K562 (cell line): ENCODE data around the gene SCFD2. TPM values are rescaled to one million over a fixed set of nuclear protein-coding genes. Genes with fewer than 3 reads are reported as not detected.

Experiments used
- ATAC-seq: fragments of 200-7000 bp; cut with Tn5 transposase; 3 replicates; pipeline ENCODE4 v1.9.1; 2020; ENCODE audit warnings: moderate library complexity
- BruUV-seq: library from RNA; stranded (reverse); fragments of 400-500 nt; replicated peaks from 2 replicates; lab custom pipeline; 2021; lab: Mats Ljungman, UMichigan
- CTCF ChIA-PET: fragments of 300-600 bp; formaldehyde crosslinking; extraction: SDS; loops from one replicate; lab custom pipeline; 2021; ENCODE audit warnings: low intra/inter-chr PET ratio; lab: Yijun Ruan, JAX
- POLR2A ChIA-PET: fragments of 300-600, 350-650 bp; sonication (Branson Sonifier 250); formaldehyde crosslinking; extraction: SDS; loops from one replicate; lab custom pipeline; 2021; ENCODE audit warnings: antibody characterized with exemption, inconsistent platforms; lab: Yijun Ruan, JAX
- DNase-seq, 4 experiments: peaks; one replicate each; pipeline versions ENCODE4 v3.0.0 to v3.0.0-alpha.2; 2011 to 2018; ENCODE audit warnings: low spot score in 3 of 4, mixed read lengths in 3 of 4; ENCODE audit errors: extremely low read depth in 1 of 4
- FAIRE-seq: peaks from 2 replicates; lab custom pipeline; 2011; peaks lifted over from hg19 to GRCh38; lab: Jason Lieb, UNC
- H2AFZ ChIP-seq: 2 replicates; pipeline ENCODE4 v1.6.0; 2011; ENCODE audit warnings: low read depth, low read length, control low read depth, inconsistent platforms
- H3K27ac ChIP-seq: fragments of 200-600 bp; 3 replicates; pipeline ENCODE4 v1.8.0; 2011; ENCODE audit warnings: low read depth, mild to moderate bottlenecking, control low read depth, inconsistent platforms, low read length, moderate library complexity, mixed read lengths; ENCODE audit errors: extremely low read depth
- H3K27me3 ChIP-seq, 2 experiments: fragments of 300-600 bp in 1 of 2; 2 replicates in 1 of 2; 3 replicates in 1 of 2; pipeline versions ENCODE4 v1.6.0 to v1.8.0; 2011; ENCODE audit warnings: inconsistent platforms in 2 of 2, low read length in 2 of 2, mild to moderate bottlenecking in 1 of 2, mixed read lengths in 1 of 2, moderate library complexity in 1 of 2; ENCODE audit not compliant: control insufficient read depth in 2 of 2, insufficient read depth in 2 of 2
- H3K36me3 ChIP-seq: fragments of 300-600 bp; 3 replicates; pipeline ENCODE4 v1.8.0; 2011; ENCODE audit warnings: mild to moderate bottlenecking, low read length, inconsistent platforms; ENCODE audit not compliant: control insufficient read depth, insufficient read depth
- H3K4me1 ChIP-seq, 2 experiments: fragments of 200-600 bp in 1 of 2; replicated peaks in 1 of 2; 2 replicates in 1 of 2; 3 replicates in 1 of 2; pipeline versions ENCODE4 v1.5.1 to v1.8.0; 2011; ENCODE audit warnings: inconsistent platforms in 2 of 2, low read length in 2 of 2, mild to moderate bottlenecking in 1 of 2, mixed read lengths in 1 of 2, moderate library complexity in 1 of 2; ENCODE audit not compliant: control insufficient read depth in 2 of 2, insufficient read depth in 2 of 2
- H3K4me2 ChIP-seq: 2 replicates; pipeline ENCODE4 v1.6.1; 2011; ENCODE audit warnings: low read length, control low read depth, inconsistent platforms, mixed read lengths; ENCODE audit not compliant: insufficient read depth
- H3K4me3 ChIP-seq: fragments of 200-600 bp; sonication (generic), shearing (Covaris generic); 2 replicates; pipeline ENCODE4 v1.5.1; 2016; ENCODE audit warnings: control low read depth, inconsistent platforms
- H3K79me2 ChIP-seq: fragments of 200-600 bp; 3 replicates; pipeline ENCODE4 v1.8.0; 2011; ENCODE audit warnings: low read length, inconsistent platforms; ENCODE audit not compliant: control insufficient read depth, insufficient read depth
- H3K9ac ChIP-seq, 2 experiments: 2 replicates each; pipeline versions ENCODE4 v1.6.0 to v1.6.1; 2011; ENCODE audit warnings: low read depth in 2 of 2, low read length in 2 of 2, control low read depth in 1 of 2, inconsistent platforms in 1 of 2, mild to moderate bottlenecking in 1 of 2, mixed read lengths in 1 of 2; ENCODE audit not compliant: insufficient read depth in 1 of 2
- H3K9me1 ChIP-seq: one replicate; pipeline ENCODE4 v1.6.0; 2011; ENCODE audit warnings: inconsistent platforms, mild to moderate bottlenecking, low read length, moderate library complexity; ENCODE audit not compliant: control insufficient read depth, insufficient read depth
- H3K9me3 ChIP-seq: replicated peaks from 2 replicates; pipeline ENCODE4 v1.5.1; 2011; ENCODE audit warnings: low read depth, low read length, inconsistent platforms; ENCODE audit not compliant: control insufficient read depth, insufficient read depth
- H4K20me1 ChIP-seq: replicated peaks from 2 replicates; pipeline ENCODE4 v1.6.1; 2011; ENCODE audit warnings: low read length, inconsistent platforms, mixed read lengths; ENCODE audit not compliant: control insufficient read depth, insufficient read depth
- HNRNPUL1 ChIP-seq: fragments of 200-400 bp; formaldehyde crosslinking; IDR thresholded peaks from 2 replicates; pipeline ENCODE4 v1.6.1; 2017; ENCODE audit warnings: low read length
- KAT2B ChIP-seq: IDR thresholded peaks from one replicate; pipeline ENCODE4 v1.6.1; 2012; ENCODE audit warnings: low read depth, mild to moderate bottlenecking, control low read depth, inconsistent platforms, low read length, moderate library complexity
- WGBS: fragments of 100-300 bp; shearing (Covaris generic); methylation state at CpG from one replicate; pipeline ENCODE4 v1.1.6; 2016; ENCODE audit warnings: low coverage, mixed read lengths; ENCODE audit not compliant: insufficient coverage; ENCODE audit errors: missing lambda C conversion rate; 5-methylcytosine and 5-hydroxymethylcytosine counted together
- in situ Hi-C: fragments of 300-500 bp; cut with MboI; formaldehyde crosslinking; loops from 4 replicates; pipeline ENCODE4 v1.15.0; 2018; ENCODE audit warnings: inconsistent platforms, mixed read lengths
- intact Hi-C: fragments of 100-400 bp; cut with micrococcal nuclease; formaldehyde crosslinking; loops from 2 replicates; pipeline ENCODE4 v1.14.2; 2022
- polyA plus RNA-seq, 8 experiments: library from polyadenylated mRNA; depleted of rRNA in 4 of 8; stranded (reverse) in 5 of 8; unstranded in 3 of 8; fragments of >200 nt; fragmentation: Nextera tagmentation in 2 of 8; fragmentation: Illumina TruSeq in 1 of 8; extraction: Ambion mirVana in 2 of 8; extraction: Trizol in 1 of 8; gene quantifications; 2 replicates each; pipeline versions ENCODE4 v1.2.1 to v1.2.3, GENCODE V29; 2011 to 2014; ENCODE audit warnings: inconsistent platforms in 1 of 8, missing spikeins in 1 of 8
- total RNA-seq, 7 experiments: library from RNA; depleted of rRNA in 6 of 7; stranded (reverse); fragments of >200 nt in 6 of 7; fragmentation: Illumina TruSeq in 2 of 7; extraction: Trizol in 2 of 7; gene quantifications; 2 replicates each; pipeline versions ENCODE4 v1.2.1 to v1.2.3, GENCODE V29; 2011 to 2021; ENCODE audit warnings: low replicate concordance in 1 of 7
- TF ChIP-seq, protein P1 (sequence below): fragments of 200-600 bp; sonication (generic); IDR thresholded peaks from one replicate; pipeline ENCODE4 v1.6.1; 2012; ENCODE audit warnings: mild to moderate bottlenecking, low read depth, low read length, inconsistent platforms

Gene SCFD2
- total and polyA plus RNA-seq, 9 of the 15 experiments (the other 6 are each of a cell fraction or from before 2014, with no cell fraction given): 5.7 to 30.3 (median 22.8) TPM

DNA sequence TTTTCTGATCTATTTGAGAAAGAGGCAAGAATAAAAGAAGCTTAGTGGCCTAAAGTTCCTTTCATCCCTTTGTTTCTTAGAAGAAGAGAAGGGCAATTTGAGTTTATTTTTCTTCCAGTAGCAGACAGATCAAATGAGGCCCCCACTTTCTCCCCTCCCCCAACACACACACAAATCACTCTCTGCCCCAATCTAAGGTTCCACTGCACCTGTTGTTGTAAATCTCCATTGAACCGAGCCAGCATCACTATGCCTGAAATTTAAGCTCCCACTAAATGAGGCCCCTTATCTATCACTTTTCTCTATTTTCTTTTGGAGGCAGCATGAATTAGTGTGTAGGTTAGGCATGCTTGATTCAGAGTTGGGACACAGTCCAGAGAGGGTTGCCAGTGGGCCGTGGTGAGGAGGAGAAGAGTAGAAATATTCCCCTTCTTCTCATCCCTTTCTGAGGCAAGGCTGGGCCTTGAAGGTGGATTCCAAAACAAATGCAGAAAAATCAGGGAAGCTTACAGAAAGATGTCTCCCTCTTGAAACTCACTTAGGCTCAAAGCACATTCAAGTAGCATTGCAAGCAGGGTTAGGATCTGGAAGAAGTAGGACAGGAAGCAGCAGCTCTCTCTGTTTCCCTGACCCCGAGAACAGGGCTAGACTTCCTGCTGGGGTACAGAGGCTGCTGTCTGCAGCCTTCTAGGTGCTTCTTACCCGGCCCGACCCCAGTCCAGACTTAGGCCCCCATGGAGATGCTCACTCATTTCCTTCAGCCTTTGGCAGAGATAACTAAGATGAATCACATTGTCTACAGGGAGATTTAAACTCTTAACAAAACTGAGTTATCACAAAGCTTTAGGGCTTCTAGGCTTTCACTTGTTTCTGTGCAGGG lies 433.0 kb downstream of the SCFD2 start:
- H3K9me3 ChIP-seq: no peaks in the 10 kb centered on the region
- no peak overlapping the region for H3K9ac ChIP-seq
- H4K20me1 ChIP-seq: no peaks in the 10 kb centered on the region
- H3K79me2 ChIP-seq: no peaks in the 10 kb centered on the region
- intact Hi-C loops (no loop called here), in situ Hi-C loops (no loop called here)
- H3K9me1 ChIP-seq: no peaks in the 10 kb centered on the region
- no TSS peak for BruUV-seq
- ATAC-seq (no peak), DNase-seq (no peak), FAIRE-seq (no peak)
- no peak overlapping the region for H3K4me3 ChIP-seq
- no peaks in the 10 kb centered on the region for H3K4me1 ChIP-seq
- ChIA-PET CTCF (no interaction called here), POLR2A (no interaction called here)
- H2AFZ ChIP-seq: no peak overlapping the region
- no peaks in the 10 kb centered on the region for H3K36me3 ChIP-seq
- no peak overlapping the region for H3K27ac ChIP-seq
- 36% methylated on average over 5 of the region's 5 CpGs for WGBS
- H3K4me2 ChIP-seq: no peak overlapping the region
- H3K27me3 ChIP-seq: no peaks in the 10 kb centered on the region
- no peak for TF ChIP-seq KAT2B
- TF ChIP-seq, protein P1, sequence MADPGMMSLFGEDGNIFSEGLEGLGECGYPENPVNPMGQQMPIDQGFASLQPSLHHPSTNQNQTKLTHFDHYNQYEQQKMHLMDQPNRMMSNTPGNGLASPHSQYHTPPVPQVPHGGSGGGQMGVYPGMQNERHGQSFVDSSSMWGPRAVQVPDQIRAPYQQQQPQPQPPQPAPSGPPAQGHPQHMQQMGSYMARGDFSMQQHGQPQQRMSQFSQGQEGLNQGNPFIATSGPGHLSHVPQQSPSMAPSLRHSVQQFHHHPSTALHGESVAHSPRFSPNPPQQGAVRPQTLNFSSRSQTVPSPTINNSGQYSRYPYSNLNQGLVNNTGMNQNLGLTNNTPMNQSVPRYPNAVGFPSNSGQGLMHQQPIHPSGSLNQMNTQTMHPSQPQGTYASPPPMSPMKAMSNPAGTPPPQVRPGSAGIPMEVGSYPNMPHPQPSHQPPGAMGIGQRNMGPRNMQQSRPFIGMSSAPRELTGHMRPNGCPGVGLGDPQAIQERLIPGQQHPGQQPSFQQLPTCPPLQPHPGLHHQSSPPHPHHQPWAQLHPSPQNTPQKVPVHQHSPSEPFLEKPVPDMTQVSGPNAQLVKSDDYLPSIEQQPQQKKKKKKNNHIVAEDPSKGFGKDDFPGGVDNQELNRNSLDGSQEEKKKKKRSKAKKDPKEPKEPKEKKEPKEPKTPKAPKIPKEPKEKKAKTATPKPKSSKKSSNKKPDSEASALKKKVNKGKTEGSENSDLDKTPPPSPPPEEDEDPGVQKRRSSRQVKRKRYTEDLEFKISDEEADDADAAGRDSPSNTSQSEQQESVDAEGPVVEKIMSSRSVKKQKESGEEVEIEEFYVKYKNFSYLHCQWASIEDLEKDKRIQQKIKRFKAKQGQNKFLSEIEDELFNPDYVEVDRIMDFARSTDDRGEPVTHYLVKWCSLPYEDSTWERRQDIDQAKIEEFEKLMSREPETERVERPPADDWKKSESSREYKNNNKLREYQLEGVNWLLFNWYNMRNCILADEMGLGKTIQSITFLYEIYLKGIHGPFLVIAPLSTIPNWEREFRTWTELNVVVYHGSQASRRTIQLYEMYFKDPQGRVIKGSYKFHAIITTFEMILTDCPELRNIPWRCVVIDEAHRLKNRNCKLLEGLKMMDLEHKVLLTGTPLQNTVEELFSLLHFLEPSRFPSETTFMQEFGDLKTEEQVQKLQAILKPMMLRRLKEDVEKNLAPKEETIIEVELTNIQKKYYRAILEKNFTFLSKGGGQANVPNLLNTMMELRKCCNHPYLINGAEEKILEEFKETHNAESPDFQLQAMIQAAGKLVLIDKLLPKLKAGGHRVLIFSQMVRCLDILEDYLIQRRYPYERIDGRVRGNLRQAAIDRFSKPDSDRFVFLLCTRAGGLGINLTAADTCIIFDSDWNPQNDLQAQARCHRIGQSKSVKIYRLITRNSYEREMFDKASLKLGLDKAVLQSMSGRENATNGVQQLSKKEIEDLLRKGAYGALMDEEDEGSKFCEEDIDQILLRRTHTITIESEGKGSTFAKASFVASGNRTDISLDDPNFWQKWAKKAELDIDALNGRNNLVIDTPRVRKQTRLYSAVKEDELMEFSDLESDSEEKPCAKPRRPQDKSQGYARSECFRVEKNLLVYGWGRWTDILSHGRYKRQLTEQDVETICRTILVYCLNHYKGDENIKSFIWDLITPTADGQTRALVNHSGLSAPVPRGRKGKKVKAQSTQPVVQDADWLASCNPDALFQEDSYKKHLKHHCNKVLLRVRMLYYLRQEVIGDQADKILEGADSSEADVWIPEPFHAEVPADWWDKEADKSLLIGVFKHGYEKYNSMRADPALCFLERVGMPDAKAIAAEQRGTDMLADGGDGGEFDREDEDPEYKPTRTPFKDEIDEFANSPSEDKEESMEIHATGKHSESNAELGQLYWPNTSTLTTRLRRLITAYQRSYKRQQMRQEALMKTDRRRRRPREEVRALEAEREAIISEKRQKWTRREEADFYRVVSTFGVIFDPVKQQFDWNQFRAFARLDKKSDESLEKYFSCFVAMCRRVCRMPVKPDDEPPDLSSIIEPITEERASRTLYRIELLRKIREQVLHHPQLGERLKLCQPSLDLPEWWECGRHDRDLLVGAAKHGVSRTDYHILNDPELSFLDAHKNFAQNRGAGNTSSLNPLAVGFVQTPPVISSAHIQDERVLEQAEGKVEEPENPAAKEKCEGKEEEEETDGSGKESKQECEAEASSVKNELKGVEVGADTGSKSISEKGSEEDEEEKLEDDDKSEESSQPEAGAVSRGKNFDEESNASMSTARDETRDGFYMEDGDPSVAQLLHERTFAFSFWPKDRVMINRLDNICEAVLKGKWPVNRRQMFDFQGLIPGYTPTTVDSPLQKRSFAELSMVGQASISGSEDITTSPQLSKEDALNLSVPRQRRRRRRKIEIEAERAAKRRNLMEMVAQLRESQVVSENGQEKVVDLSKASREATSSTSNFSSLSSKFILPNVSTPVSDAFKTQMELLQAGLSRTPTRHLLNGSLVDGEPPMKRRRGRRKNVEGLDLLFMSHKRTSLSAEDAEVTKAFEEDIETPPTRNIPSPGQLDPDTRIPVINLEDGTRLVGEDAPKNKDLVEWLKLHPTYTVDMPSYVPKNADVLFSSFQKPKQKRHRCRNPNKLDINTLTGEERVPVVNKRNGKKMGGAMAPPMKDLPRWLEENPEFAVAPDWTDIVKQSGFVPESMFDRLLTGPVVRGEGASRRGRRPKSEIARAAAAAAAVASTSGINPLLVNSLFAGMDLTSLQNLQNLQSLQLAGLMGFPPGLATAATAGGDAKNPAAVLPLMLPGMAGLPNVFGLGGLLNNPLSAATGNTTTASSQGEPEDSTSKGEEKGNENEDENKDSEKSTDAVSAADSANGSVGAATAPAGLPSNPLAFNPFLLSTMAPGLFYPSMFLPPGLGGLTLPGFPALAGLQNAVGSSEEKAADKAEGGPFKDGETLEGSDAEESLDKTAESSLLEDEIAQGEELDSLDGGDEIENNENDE: no peak
- TF ChIP-seq HNRNPUL1: no peak
